Common myeloid progenitor, CD34-positive (primary cell): Measurements from ENCODE around the gene PIGQ.
A peak's percentile ranks its signal among the peaks of the same experiment; 100 is the strongest.

ENCODE experiments used
- CTCF ChIA-PET: fragments of 350-600 bp; sonication (Branson Sonifier 250); formaldehyde crosslinking; loops from one replicate; lab custom pipeline; 2021; ENCODE audit warnings: antibody characterized with exemption; lab: Charles Lee
- POLR2A ChIA-PET: fragments of 350-600 bp; sonication (Branson Sonifier 250); formaldehyde crosslinking; loops from one replicate; lab custom pipeline; 2021; ENCODE audit warnings: antibody characterized with exemption; lab: Charles Lee
- DNase-seq, 3 donors: peaks; one replicate each; pipeline versions ENCODE4 v3.0.0 to v3.0.0-alpha.2; 2013
- H3K27ac ChIP-seq, 2 experiments: 1 replicate in 1 of 2; 2 replicates in 1 of 2; pipeline ENCODE4 v1.7.0; 2013; ENCODE audit warnings: inconsistent platforms in 2 of 2, low read length in 2 of 2, mild to moderate bottlenecking in 2 of 2, low read depth in 1 of 2, moderate library complexity in 1 of 2; ENCODE audit not compliant: severe bottlenecking in 2 of 2, insufficient read depth in 1 of 2, poor library complexity in 1 of 2
- H3K27me3 ChIP-seq, 5 experiments: replicated peaks in 2 of 5; 1 replicate in 3 of 5; 2 replicates in 2 of 5; pipeline versions ENCODE4 v1.6.1 to v1.7.0; 2013; ENCODE audit warnings: low read length in 4 of 5, mild to moderate bottlenecking in 2 of 5, moderate library complexity in 2 of 5, inconsistent platforms in 1 of 5; ENCODE audit not compliant: insufficient read depth in 5 of 5, control insufficient read depth in 4 of 5
- H3K36me3 ChIP-seq, 4 experiments: 1 replicate in 2 of 4; 2 replicates in 2 of 4; pipeline versions ENCODE4 v1.6.1 to v1.7.0; 2013; ENCODE audit warnings: low read length in 3 of 4, control low read depth in 1 of 4, mild to moderate bottlenecking in 1 of 4; ENCODE audit not compliant: control insufficient read depth in 4 of 4, insufficient read depth in 4 of 4
- H3K4me1 ChIP-seq, 4 experiments: 1 replicate in 3 of 4; 2 replicates in 1 of 4; pipeline versions ENCODE4 v1.6.1 to v1.7.1; 2013; ENCODE audit warnings: low read length in 3 of 4, mild to moderate bottlenecking in 3 of 4, control low read depth in 1 of 4, inconsistent platforms in 1 of 4, moderate library complexity in 1 of 4; ENCODE audit not compliant: control insufficient read depth in 4 of 4, insufficient read depth in 4 of 4; ENCODE audit errors: control extremely low read depth in 1 of 4
- H3K4me3 ChIP-seq, 7 experiments: 1 replicate in 4 of 7; 2 replicates in 3 of 7; pipeline versions ENCODE4 v1.5.1 to v1.7.0; 2013; ENCODE audit warnings: mild to moderate bottlenecking in 7 of 7, low read length in 6 of 7, moderate library complexity in 6 of 7, inconsistent platforms in 2 of 7, low read depth in 2 of 7, control low read depth in 1 of 7; ENCODE audit not compliant: insufficient read depth in 4 of 7, control insufficient read depth in 1 of 7; ENCODE audit errors: extremely low read depth in 1 of 7
- H3K9me3 ChIP-seq, 5 experiments: 1 replicate in 4 of 5; 2 replicates in 1 of 5; pipeline versions ENCODE4 v1.6.1 to v1.7.1; 2013; ENCODE audit warnings: low read length in 4 of 5, mild to moderate bottlenecking in 2 of 5, inconsistent platforms in 1 of 5, low read depth in 1 of 5, moderate library complexity in 1 of 5; ENCODE audit not compliant: control insufficient read depth in 4 of 5, insufficient read depth in 2 of 5; ENCODE audit errors: control extremely low read depth in 1 of 5
- WGBS: methylation state at CpG from one replicate; pipeline ENCODE4 v1.1.5; 2013; ENCODE audit not compliant: insufficient coverage; 5-methylcytosine and 5-hydroxymethylcytosine counted together

The PIGQ gene

GRCh38 chr16:543301-544164 is 26.2 kb upstream of the PIGQ start:
- peaks cover 2 to 63% (median 18%) of the 10 kb centered on the region in 4 experiments for H3K36me3 ChIP-seq
- DNase-seq = no peak

GRCh38 chr16:544517-544916 is 25.3 kb upstream of the PIGQ start:
- WGBS = 98% methylated on average over 36 of the region's 46 CpGs
- no peaks in the 10 kb centered on the region for H3K27me3 ChIP-seq
- no peaks in the 10 kb centered on the region for H3K9me3 ChIP-seq
- H3K4me3 ChIP-seq = no peak overlapping the region
- H3K4me1 ChIP-seq = peaks cover 0 to 2% (median 0%) of the 10 kb centered on the region in 4 experiments
- CTCF ChIA-PET = no interaction called here
- H3K36me3 ChIP-seq = peaks cover 5 to 66% (median 20%) of the 10 kb centered on the region in 4 experiments
- no peak overlapping the region for H3K27ac ChIP-seq
- no peak for DNase-seq
- POLR2A ChIA-PET = no interaction called here

More at GRCh38 chr16:543301-544164, 26.2 kb upstream of the PIGQ start:
- no peak overlapping the region for H3K27ac ChIP-seq
- H3K27me3 ChIP-seq = no peaks in the 10 kb centered on the region
- CTCF ChIA-PET = no interaction called here
- H3K4me1 ChIP-seq = peaks cover 0 to 2% (median 0%) of the 10 kb centered on the region in 4 experiments
- no peaks in the 10 kb centered on the region for H3K9me3 ChIP-seq
- H3K4me3 ChIP-seq = no peak overlapping the region
- WGBS = 98% methylated on average over 50 of the region's 51 CpGs
- POLR2A ChIA-PET = interaction anchor here (0.6 kb wide), 1 partner anchor 123 kb away, joined by 3 read pairs; no protein-coding TSS in a partner anchor

GRCh38 chr16:546909-547770 is 22.6 kb upstream of the PIGQ start:
- peaks cover 5 to 58% (median 24%) of the 10 kb centered on the region in 4 experiments for H3K36me3 ChIP-seq
- ChIA-PET CTCF (interaction anchor here (0.8 kb wide), 1 partner anchor 10 kb away, joined by 3 read pairs; no protein-coding TSS in a partner anchor), POLR2A (no interaction called here)
- H3K27me3 ChIP-seq = no peaks in the 10 kb centered on the region
- no peak overlapping the region for H3K27ac ChIP-seq
- peak in 2 of 3 donors; percentile 55 to 57 for DNase-seq
- H3K4me3 ChIP-seq = peak overlapping the region in 3 of 7 experiments; percentile 23 to 42 (median 26)
- 86% methylated on average over 50 of the region's 60 CpGs for WGBS
- H3K9me3 ChIP-seq = no peaks in the 10 kb centered on the region
- peaks cover 0 to 2% (median 0%) of the 10 kb centered on the region in 4 experiments for H3K4me1 ChIP-seq

GRCh38 chr16:548586-548985 is 21.2 kb upstream of the PIGQ start:
- no peaks in the 10 kb centered on the region for H3K27me3 ChIP-seq
- H3K4me3 ChIP-seq = no peak overlapping the region
- CTCF ChIA-PET = interaction anchor here (0.5 kb wide), 1 partner anchor 47 kb away, joined by 3 read pairs; no protein-coding TSS in a partner anchor
- H3K27ac ChIP-seq = no peak overlapping the region
- WGBS = 98% methylated on average over 21 of the region's 21 CpGs
- POLR2A ChIA-PET = interaction anchor here (0.7 kb wide), 1 partner anchor 10 kb away, joined by 3 read pairs; no protein-coding TSS in a partner anchor
- no peak for DNase-seq
- peaks cover 5 to 60% (median 28%) of the 10 kb centered on the region in 4 experiments for H3K36me3 ChIP-seq
- H3K9me3 ChIP-seq = no peaks in the 10 kb centered on the region
- peaks cover 0 to 2% (median 0%) of the 10 kb centered on the region in 4 experiments for H3K4me1 ChIP-seq

GRCh38 chr16:549544-550263 is 20.1 kb upstream of the PIGQ start:
- CTCF ChIA-PET = no interaction called here
- Histone ChIP-seq H3K4me3 (no peak overlapping the region), H3K27me3 (no peaks in the 10 kb centered on the region), H3K4me1 (peaks cover 0 to 2% (median 0%) of the 10 kb centered on the region in 4 experiments), H3K27ac (no peak overlapping the region), H3K9me3 (no peaks in the 10 kb centered on the region), H3K36me3 (peaks cover 5 to 59% (median 30%) of the 10 kb centered on the region in 4 experiments)
- 98% methylated on average over 49 of the region's 54 CpGs for WGBS
- POLR2A ChIA-PET = no interaction called here
- peak in 2 of 3 donors; percentile 28 to 32 for DNase-seq

- CTCF ChIA-PET = no interaction called here
- 91% methylated on average over 25 of the region's 28 CpGs for WGBS
- DNase-seq = no peak
Observed at GRCh38 chr16:551210-551609, 18.6 kb upstream of the PIGQ start.

More at GRCh38 chr16:551210-551609, 18.6 kb upstream of the PIGQ start:
- Histone ChIP-seq H3K9me3 (no peaks in the 10 kb centered on the region), H3K27me3 (no peaks in the 10 kb centered on the region), H3K36me3 (peaks cover 5 to 54% (median 30%) of the 10 kb centered on the region in 4 experiments), H3K4me3 (no peak overlapping the region), H3K4me1 (peaks cover 0 to 2% (median 0%) of the 10 kb centered on the region in 4 experiments), H3K27ac (no peak overlapping the region)
- POLR2A ChIA-PET = no interaction called here
